GM04504 (cell line): ENCODE measurements around the gene NPAS4.
A peak's percentile ranks its signal among the peaks of the same experiment; 100 is the strongest.
"Not testable (repeated sequence)": the region's sequence is repeated elsewhere in the genome, so short reads cannot be mapped to it uniquely, and the experiment has no call there.

Experiments
- DNase-seq: peaks from one replicate; pipeline ENCODE4 v3.0.0-alpha.2; 2012; ENCODE audit warnings: low read depth

NPAS4 gene

GRCh38 chr11:66420671-66421476, at the start of gene NPAS4:
NPAS4 (plus strand) TSS chr11:66421035; CDS start chr11:66421180, 145 bp downstream.
- DNase-seq: no peak

GRCh38 chr11:66371627-66372415, 49.0 kb upstream of the NPAS4 start, which contains the start of gene SLC29A2:
SLC29A2 (minus strand) TSS chr11:66371760; CDS start chr11:66371591, 169 bp downstream.
- DNase-seq: no peak

- DNase-seq: no peak
These were observed 47.6 kb upstream of the NPAS4 start for GRCh38 chr11:66373265-66373664.

GRCh38 chr11:66373690-66374287, 47.0 kb upstream of the NPAS4 start:
- DNase-seq: not testable (repeated sequence)

- not testable (repeated sequence) for DNase-seq
These were observed 40.6 kb upstream of the NPAS4 start for GRCh38 chr11:66380264-66380663.

GRCh38 chr11:66384316-66384715, 36.5 kb upstream of the NPAS4 start:
- not testable (repeated sequence) for DNase-seq

GRCh38 chr11:66386171-66387069, 34.4 kb upstream of the NPAS4 start:
- peak; percentile 60 for DNase-seq

- DNase-seq: peak; percentile 34
These were observed 32.0 kb upstream of the NPAS4 start for GRCh38 chr11:66388780-66389386.

GRCh38 chr11:66391322-66391721, 29.5 kb upstream of the NPAS4 start:
- no peak for DNase-seq

GRCh38 chr11:66393954-66394353, 26.9 kb upstream of the NPAS4 start:
- DNase-seq: no peak

- DNase-seq: no peak
These were observed 13.2 kb upstream of the NPAS4 start for GRCh38 chr11:66407651-66408050.

- DNase-seq: peak; percentile 79
These were observed 12.2 kb upstream of the NPAS4 start for GRCh38 chr11:66408488-66409214.

GRCh38 chr11:66409226-66409625, 11.6 kb upstream of the NPAS4 start:
- no peak for DNase-seq

GRCh38 chr11:66410191-66410590, 10.6 kb upstream of the NPAS4 start:
- DNase-seq: no peak

- DNase-seq: no peak
These were observed 9.5 kb upstream of the NPAS4 start for GRCh38 chr11:66411323-66411722.

GRCh38 chr11:66412110-66412509, 8.7 kb upstream of the NPAS4 start:
- DNase-seq: no peak

- no peak for DNase-seq
These were observed 7.7 kb upstream of the NPAS4 start for GRCh38 chr11:66413167-66413566.

GRCh38 chr11:66414120-66414934, 6.5 kb upstream of the NPAS4 start:
- DNase-seq: no peak

GRCh38 chr11:66415423-66415822, 5.4 kb upstream of the NPAS4 start:
- no peak for DNase-seq

GRCh38 chr11:66417000-66417399, 3.8 kb upstream of the NPAS4 start:
- no peak for DNase-seq
